WTC11 (cell line): ENCODE measurements around the gene FBLN5. TPM values are rescaled to one million over a fixed set of nuclear protein-coding genes. Genes with fewer than 3 reads are reported as not detected.

Source experiments
- ATAC-seq: fragments of 200-7000 bp; cut with Tn5 transposase; 2 replicates; pipeline ENCODE4 v1.10.0; 2021; ENCODE audit warnings: mild to moderate bottlenecking, moderate library complexity
- CTCF ChIA-PET: fragments of 300-600 bp; sonication (Branson Sonifier 250); formaldehyde crosslinking; loops from one replicate; lab custom pipeline; 2021; ENCODE audit warnings: antibody characterized with exemption; lab: Charles Lee
- POLR2A ChIA-PET: fragments of 350-600 bp; sonication (Branson Sonifier 250); formaldehyde crosslinking; loops from one replicate; lab custom pipeline; 2021; ENCODE audit warnings: antibody characterized with exemption; lab: Charles Lee
- DNase-seq: peaks from one replicate; pipeline ENCODE4 v3.0.0; 2021; ENCODE audit warnings: low spot score
- H3K27ac Mint-ChIP-seq: 2 replicates; pipeline ENCODE4 v1.8.0; 2021; ENCODE audit warnings: mixed read lengths
- H3K27me3 Mint-ChIP-seq: 2 replicates; pipeline ENCODE4 v1.8.0; 2021; ENCODE audit warnings: low read depth, mild to moderate bottlenecking, moderate library complexity, mixed read lengths
- H3K36me3 Mint-ChIP-seq: 2 replicates; pipeline ENCODE4 v1.8.0; 2021; ENCODE audit warnings: mixed read lengths
- H3K4me1 Mint-ChIP-seq: 2 replicates; pipeline ENCODE4 v1.8.0; 2022; ENCODE audit warnings: mixed read lengths
- H3K4me3 Mint-ChIP-seq: 2 replicates; pipeline ENCODE4 v1.8.0; 2021; ENCODE audit warnings: mild to moderate bottlenecking, moderate library complexity, mixed read lengths
- H3K9me3 Mint-ChIP-seq: 2 replicates; pipeline ENCODE4 v1.8.0; 2021; ENCODE audit warnings: mixed read lengths
- ATF1 ChIP-seq: sonication (generic); formaldehyde crosslinking; IDR thresholded peaks from 2 replicates; pipeline ENCODE4 v1.8.1; 2023; ENCODE audit warnings: mild to moderate bottlenecking, moderate library complexity, missing genetic modification reagents
- CBFB ChIP-seq: sonication (generic); formaldehyde crosslinking; IDR thresholded peaks from 2 replicates; pipeline ENCODE4 v1.8.1; 2022; ENCODE audit warnings: mild to moderate bottlenecking, low read depth, missing genetic modification reagents
- CREB1 ChIP-seq: sonication (generic); formaldehyde crosslinking; IDR thresholded peaks from 2 replicates; pipeline ENCODE4 v1.8.0; 2023; ENCODE audit warnings: mild to moderate bottlenecking, missing genetic modification reagents
- FOXP1 ChIP-seq: sonication (generic); formaldehyde crosslinking; IDR thresholded peaks from 2 replicates; pipeline ENCODE4 v1.8.0; 2022; ENCODE audit warnings: missing genetic modification reagents, mild to moderate bottlenecking, moderate library complexity, borderline replicate concordance
- GRHL2 ChIP-seq: fragments of 250-450 bp; sonication (Bioruptor Pico); IDR thresholded peaks from 2 replicates; pipeline ENCODE4 v1.8.0; 2022; ENCODE audit warnings: mild to moderate bottlenecking, moderate library complexity; ENCODE audit not compliant: insufficient replicate concordance, severe bottlenecking
- HMGA2 ChIP-seq: fragments of 250-450 bp; sonication (Bioruptor Pico); IDR thresholded peaks from 2 replicates; pipeline ENCODE4 v1.4.0; 2021; ENCODE audit warnings: mild to moderate bottlenecking, moderate library complexity
- MXD4 ChIP-seq: fragments of 250-450 bp; sonication (Bioruptor Pico); IDR thresholded peaks from 2 replicates; pipeline ENCODE4 v1.8.0; 2021; ENCODE audit warnings: mild to moderate bottlenecking, moderate library complexity, borderline replicate concordance
- SP1 ChIP-seq: sonication (generic); formaldehyde crosslinking; conservative IDR thresholded peaks from 2 replicates; pipeline ENCODE4 v1.8.1; 2022; ENCODE audit warnings: missing genetic modification reagents
- total RNA-seq: library from RNA; stranded (reverse); gene quantifications from 3 replicates; pipeline ENCODE4 v1.2.3, GENCODE V29; 2021
- TF ChIP-seq, protein P1 (sequence below): sonication (generic); formaldehyde crosslinking; conservative IDR thresholded peaks from 2 replicates; pipeline ENCODE4 v1.8.1; 2023; ENCODE audit warnings: mild to moderate bottlenecking, low read depth, missing genetic modification reagents, moderate library complexity
- TF ChIP-seq, protein P2 (sequence below): fragments of 250-450 bp; sonication (Bioruptor Pico); IDR thresholded peaks from 2 replicates; pipeline ENCODE4 v1.9.0; 2021; ENCODE audit warnings: mild to moderate bottlenecking, borderline replicate concordance
- TF ChIP-seq, protein P3 (sequence below): fragments of 250-450 bp; sonication (Bioruptor Pico); IDR thresholded peaks from 2 replicates; pipeline ENCODE4 v1.9.0; 2021; ENCODE audit warnings: mild to moderate bottlenecking
- TF ChIP-seq, protein P4 (sequence below): fragments of 250-450 bp; sonication (Bioruptor Pico); IDR thresholded peaks from 2 replicates; pipeline ENCODE4 v1.9.0; 2021; ENCODE audit warnings: mild to moderate bottlenecking
- TF ChIP-seq, protein P5 (sequence below): sonication (generic); formaldehyde crosslinking; IDR thresholded peaks from 2 replicates; pipeline ENCODE4 v1.8.1; 2023; ENCODE audit warnings: mild to moderate bottlenecking, missing genetic modification reagents

The FBLN5 gene
- total RNA-seq, 1 experiment from 2014 or later: 4.0 TPM

DNA sequence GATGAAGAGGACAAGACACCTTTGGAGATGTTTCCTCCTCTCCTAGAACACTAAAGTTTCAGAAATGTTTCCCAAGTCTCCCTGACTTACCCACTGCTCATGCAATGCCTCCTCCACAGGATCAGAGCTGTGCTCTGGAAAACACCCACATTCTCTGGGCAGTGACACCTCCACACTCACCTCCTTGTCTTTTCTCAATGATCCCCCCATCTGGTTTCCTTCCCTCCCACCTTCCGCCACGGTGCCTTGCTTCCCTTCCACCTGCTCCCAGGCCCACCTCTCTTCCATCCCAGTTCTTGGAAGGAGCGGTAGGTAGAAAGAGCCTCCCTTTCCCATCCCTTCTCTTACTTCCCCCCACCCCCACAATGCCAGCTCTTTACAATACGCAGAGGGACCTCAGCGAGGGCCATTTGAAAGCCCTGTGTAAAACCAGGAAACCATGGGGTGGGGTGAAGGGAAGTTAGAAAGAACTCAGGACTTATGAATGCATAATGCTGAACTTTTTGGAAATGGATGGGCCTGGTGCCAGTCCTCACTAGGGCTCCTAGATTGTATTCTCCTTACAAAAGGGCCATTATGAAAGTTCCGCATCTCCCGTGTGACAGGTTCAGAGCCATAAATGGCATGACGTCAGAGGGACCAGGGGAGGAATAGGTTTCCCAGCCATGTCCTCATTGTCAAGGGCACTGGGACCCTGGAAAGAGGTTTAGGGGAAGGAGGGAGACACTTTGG is 12.8 kb downstream of the FBLN5 start:
- DNase-seq (no peak), ATAC-seq (no peak)
- Mint-ChIP-seq H3K9me3 (peaks cover 2% of the 10 kb centered on the region), H3K4me3 (no peak overlapping the region), H3K27ac (no peak overlapping the region), H3K36me3 (no peaks in the 10 kb centered on the region), H3K27me3 (no peaks in the 10 kb centered on the region), H3K4me1 (peaks cover 17% of the 10 kb centered on the region)
- ChIA-PET CTCF (interaction anchor here (0.6 to 1.0 kb wide), 2 partner anchors 219 to 388 kb away, joined by 3 to 4 read pairs; partner anchors contain the start of gene SLC24A4), POLR2A (no interaction called here)
- TF ChIP-seq HMGA2 (CRISPR knock-in tag) (no peak), FOXP1 (CRISPR knock-in tag) (no peak), SP1 (CRISPR knock-in tag) (no peak), MXD4 (no peak), ATF1 (CRISPR knock-in tag) (no peak), CREB1 (CRISPR knock-in tag) (no peak), CBFB (CRISPR knock-in tag) (no peak), GRHL2 (no peak)
- TF ChIP-seq, protein P1, sequence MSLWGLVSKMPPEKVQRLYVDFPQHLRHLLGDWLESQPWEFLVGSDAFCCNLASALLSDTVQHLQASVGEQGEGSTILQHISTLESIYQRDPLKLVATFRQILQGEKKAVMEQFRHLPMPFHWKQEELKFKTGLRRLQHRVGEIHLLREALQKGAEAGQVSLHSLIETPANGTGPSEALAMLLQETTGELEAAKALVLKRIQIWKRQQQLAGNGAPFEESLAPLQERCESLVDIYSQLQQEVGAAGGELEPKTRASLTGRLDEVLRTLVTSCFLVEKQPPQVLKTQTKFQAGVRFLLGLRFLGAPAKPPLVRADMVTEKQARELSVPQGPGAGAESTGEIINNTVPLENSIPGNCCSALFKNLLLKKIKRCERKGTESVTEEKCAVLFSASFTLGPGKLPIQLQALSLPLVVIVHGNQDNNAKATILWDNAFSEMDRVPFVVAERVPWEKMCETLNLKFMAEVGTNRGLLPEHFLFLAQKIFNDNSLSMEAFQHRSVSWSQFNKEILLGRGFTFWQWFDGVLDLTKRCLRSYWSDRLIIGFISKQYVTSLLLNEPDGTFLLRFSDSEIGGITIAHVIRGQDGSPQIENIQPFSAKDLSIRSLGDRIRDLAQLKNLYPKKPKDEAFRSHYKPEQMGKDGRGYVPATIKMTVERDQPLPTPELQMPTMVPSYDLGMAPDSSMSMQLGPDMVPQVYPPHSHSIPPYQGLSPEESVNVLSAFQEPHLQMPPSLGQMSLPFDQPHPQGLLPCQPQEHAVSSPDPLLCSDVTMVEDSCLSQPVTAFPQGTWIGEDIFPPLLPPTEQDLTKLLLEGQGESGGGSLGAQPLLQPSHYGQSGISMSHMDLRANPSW: no peak
- TF ChIP-seq, protein P2, sequence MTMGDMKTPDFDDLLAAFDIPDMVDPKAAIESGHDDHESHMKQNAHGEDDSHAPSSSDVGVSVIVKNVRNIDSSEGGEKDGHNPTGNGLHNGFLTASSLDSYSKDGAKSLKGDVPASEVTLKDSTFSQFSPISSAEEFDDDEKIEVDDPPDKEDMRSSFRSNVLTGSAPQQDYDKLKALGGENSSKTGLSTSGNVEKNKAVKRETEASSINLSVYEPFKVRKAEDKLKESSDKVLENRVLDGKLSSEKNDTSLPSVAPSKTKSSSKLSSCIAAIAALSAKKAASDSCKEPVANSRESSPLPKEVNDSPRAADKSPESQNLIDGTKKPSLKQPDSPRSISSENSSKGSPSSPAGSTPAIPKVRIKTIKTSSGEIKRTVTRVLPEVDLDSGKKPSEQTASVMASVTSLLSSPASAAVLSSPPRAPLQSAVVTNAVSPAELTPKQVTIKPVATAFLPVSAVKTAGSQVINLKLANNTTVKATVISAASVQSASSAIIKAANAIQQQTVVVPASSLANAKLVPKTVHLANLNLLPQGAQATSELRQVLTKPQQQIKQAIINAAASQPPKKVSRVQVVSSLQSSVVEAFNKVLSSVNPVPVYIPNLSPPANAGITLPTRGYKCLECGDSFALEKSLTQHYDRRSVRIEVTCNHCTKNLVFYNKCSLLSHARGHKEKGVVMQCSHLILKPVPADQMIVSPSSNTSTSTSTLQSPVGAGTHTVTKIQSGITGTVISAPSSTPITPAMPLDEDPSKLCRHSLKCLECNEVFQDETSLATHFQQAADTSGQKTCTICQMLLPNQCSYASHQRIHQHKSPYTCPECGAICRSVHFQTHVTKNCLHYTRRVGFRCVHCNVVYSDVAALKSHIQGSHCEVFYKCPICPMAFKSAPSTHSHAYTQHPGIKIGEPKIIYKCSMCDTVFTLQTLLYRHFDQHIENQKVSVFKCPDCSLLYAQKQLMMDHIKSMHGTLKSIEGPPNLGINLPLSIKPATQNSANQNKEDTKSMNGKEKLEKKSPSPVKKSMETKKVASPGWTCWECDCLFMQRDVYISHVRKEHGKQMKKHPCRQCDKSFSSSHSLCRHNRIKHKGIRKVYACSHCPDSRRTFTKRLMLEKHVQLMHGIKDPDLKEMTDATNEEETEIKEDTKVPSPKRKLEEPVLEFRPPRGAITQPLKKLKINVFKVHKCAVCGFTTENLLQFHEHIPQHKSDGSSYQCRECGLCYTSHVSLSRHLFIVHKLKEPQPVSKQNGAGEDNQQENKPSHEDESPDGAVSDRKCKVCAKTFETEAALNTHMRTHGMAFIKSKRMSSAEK (CRISPR knock-in tag): no peak
- TF ChIP-seq, protein P3, sequence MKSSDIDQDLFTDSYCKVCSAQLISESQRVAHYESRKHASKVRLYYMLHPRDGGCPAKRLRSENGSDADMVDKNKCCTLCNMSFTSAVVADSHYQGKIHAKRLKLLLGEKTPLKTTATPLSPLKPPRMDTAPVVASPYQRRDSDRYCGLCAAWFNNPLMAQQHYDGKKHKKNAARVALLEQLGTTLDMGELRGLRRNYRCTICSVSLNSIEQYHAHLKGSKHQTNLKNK (CRISPR knock-in tag): no peak
- TF ChIP-seq, protein P4, sequence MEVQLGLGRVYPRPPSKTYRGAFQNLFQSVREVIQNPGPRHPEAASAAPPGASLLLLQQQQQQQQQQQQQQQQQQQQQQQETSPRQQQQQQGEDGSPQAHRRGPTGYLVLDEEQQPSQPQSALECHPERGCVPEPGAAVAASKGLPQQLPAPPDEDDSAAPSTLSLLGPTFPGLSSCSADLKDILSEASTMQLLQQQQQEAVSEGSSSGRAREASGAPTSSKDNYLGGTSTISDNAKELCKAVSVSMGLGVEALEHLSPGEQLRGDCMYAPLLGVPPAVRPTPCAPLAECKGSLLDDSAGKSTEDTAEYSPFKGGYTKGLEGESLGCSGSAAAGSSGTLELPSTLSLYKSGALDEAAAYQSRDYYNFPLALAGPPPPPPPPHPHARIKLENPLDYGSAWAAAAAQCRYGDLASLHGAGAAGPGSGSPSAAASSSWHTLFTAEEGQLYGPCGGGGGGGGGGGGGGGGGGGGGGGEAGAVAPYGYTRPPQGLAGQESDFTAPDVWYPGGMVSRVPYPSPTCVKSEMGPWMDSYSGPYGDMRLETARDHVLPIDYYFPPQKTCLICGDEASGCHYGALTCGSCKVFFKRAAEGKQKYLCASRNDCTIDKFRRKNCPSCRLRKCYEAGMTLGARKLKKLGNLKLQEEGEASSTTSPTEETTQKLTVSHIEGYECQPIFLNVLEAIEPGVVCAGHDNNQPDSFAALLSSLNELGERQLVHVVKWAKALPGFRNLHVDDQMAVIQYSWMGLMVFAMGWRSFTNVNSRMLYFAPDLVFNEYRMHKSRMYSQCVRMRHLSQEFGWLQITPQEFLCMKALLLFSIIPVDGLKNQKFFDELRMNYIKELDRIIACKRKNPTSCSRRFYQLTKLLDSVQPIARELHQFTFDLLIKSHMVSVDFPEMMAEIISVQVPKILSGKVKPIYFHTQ: no peak
- TF ChIP-seq, protein P5, sequence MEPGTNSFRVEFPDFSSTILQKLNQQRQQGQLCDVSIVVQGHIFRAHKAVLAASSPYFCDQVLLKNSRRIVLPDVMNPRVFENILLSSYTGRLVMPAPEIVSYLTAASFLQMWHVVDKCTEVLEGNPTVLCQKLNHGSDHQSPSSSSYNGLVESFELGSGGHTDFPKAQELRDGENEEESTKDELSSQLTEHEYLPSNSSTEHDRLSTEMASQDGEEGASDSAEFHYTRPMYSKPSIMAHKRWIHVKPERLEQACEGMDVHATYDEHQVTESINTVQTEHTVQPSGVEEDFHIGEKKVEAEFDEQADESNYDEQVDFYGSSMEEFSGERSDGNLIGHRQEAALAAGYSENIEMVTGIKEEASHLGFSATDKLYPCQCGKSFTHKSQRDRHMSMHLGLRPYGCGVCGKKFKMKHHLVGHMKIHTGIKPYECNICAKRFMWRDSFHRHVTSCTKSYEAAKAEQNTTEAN: no peak
